NCI-H2029 treated with DMSO at 0.1 percent for 48 hours (cell line): ENCODE measurements around the gene CORIN.

Experiments
- DNase-seq: peaks from one replicate; lab custom pipeline; 2025; lab: John Stamatoyannopoulos, UW

CORIN gene

GRCh38 chr4:47835494-47835893 is 2.4 kb downstream of the CORIN start:
- DNase-seq, result no peak

GRCh38 chr4:47831026-47831679 is 6.7 kb downstream of the CORIN start:
- peak; percentile 57 for DNase-seq

DNA sequence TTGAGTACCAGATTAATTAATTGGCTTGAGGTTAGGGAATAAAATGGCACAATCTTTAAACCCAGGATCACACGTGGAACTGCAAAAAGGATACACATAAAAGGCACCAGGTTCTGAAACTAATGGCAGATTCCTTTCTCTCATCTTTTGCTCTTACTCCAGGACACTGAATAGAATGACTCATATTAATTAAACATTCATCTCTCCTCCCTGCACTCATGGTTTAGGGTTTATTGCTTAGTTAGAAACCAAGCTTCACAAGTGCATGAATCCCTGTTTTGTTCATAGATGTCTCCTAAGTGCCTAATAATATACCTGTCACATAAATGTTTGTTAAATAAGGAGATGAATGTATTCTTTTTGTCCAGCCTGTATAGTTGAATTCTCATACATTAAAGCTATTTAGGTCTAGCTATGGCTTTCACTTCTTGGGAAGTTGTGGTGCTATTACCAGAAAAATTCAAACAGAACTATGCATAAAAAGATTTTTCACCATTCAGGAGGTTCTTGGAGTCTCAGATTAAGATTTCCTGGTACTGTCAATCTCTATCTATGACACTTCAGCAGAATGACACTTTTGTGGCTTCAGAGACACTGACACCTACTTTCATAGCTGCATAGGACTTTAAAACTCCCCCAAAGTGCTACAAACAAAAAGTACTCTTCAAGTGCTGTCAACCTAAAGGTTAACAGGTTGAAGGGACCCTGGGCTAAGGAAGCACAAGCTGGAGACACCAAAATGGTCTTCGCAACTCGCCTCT is 7.4 kb downstream of the CORIN start:
- no peak for DNase-seq

DNA sequence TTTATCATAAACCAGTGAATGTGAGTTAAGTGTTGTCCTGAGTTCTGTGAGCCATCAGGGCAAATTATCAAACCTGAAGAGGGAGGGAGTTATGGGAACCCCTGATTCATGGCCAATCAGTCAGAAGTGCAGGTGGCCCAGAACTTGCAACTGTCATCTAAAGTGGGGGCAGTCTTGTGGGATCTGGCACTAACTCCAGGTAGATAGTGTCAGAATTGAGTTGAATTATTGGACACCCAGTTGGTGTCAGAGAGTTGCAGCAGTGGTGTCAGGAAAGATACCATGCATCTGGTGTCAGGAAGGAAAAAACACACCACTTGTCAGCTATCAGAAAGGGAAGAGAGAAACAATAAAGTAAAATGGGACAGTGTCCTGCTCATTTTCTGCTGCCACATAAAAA is 8.4 kb downstream of the CORIN start:
- DNase-seq, result no peak

DNA sequence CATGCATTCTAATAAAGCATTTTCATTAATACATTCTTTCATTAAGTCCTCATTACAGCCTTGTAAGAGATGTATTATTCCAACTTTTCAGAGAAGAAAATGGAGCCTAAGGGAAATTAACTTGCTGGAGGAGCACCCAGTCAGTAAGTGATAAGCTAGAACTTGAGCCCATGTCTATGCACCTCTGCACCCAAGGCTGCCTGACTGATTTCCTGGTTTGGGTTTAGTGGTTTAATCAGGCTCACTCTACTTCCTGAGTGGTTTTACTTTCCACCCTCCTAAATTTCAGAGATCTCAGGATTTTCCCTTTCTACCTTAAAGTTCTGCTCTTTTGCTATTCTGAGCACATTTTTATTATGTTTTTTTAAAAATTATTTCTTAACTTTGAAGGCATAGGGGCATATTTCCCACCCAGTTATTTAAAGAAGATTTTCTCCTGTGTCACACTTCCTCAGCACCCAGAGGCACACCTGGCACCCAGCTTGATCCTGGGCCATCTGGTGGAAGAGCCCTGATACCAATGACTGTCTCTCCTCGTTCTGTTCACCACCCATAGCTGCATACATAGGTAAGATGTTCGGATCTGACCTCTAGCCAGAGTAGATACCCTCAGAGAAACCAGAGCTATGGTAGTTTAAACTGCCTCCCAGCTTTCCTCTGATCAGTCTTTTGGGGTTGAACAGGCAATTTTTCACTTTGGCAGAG is 10.4 kb downstream of the CORIN start:
- DNase-seq, result no peak

DNA sequence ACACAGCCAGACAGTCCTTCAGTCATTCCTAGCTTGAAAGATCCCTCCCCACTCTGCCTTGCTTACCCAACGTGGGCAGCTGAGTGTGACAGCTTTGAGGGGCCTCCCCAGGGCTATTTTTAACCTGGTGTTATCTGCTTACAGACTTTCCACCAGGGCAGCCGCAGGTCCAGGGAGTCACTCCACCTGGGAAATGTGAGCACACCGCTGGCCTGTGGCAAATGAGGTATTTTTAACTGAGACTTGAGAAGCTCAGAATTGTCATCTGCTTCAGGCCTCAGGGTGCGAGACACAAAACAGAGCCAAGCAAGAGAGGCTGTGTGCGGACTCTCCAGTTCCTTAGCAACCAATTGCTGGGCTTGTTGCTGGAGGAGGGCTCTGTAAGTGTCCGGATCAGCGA is 13.0 kb downstream of the CORIN start:
- no peak for DNase-seq

- no peak for DNase-seq
Measured at GRCh38 chr4:47819178-47819577, 18.7 kb downstream of the CORIN start.

DNA sequence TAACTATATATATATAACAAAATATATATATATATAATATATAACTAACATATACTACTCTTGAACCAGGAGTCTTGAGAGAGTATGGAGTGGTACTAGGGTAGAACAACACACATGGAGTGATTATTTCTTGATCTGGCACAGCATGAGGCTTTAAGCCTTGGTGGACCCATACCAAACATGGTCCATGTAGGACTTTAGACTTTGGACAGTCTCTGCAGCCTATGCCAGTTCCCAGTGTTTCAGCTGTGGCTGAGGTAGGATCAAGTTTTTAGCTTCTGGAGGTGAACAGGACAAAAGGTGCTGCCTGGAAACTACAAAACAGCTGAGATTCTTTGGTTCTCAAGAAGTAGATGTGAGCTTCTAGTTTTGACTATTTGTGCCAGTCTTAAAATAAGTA is 20.6 kb downstream of the CORIN start:
- no peak for DNase-seq

DNA sequence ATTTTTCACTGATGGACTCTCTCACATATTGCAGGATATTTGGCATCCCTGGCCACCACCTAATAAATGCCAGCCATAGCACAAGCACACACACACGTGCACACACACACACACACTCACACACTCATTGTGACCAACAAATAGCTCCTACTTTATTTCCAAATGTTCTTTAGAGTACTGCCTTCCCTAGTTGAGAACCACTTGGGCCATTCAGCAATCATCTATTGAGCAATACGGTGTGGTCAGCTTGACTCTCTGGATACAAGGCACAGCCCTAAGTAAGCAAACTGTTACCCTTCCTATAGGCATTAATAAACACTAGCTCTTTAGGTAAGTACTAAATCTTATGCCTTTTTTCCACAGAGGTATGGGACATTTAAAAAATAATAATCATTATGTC is 21.1 kb downstream of the CORIN start:
- DNase-seq, result no peak

DNA sequence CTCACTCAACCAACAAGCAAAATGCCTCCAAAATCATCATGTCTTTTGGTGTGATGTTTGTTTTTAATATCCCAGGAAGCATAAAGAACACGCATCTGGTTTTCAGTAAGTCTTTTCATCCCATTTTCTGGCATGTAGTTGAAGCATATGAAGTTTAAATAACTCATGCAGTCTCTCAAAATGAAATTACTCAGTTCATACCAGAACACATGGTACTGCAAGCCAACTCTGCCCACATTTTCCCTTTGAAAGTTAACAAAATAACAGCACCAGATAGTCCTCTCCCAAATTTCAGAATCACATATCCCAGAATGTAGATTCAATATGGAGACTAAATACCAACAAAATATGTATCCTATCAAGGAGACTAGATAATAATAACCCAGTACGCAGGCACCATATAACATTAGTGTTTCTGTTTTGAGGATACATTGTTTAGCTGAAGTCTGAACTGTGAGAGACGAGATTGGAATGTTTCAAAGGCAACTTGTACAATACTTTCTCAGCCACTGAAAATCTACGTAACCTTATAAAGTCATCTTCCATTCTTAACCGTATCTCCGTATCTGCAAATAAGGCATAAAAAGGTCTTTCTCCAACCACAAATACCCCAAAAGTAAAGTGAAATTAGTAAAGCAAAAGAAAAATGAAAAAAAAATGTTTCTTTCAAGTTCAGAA is 23.1 kb downstream of the CORIN start:
- DNase-seq, result no peak

DNA sequence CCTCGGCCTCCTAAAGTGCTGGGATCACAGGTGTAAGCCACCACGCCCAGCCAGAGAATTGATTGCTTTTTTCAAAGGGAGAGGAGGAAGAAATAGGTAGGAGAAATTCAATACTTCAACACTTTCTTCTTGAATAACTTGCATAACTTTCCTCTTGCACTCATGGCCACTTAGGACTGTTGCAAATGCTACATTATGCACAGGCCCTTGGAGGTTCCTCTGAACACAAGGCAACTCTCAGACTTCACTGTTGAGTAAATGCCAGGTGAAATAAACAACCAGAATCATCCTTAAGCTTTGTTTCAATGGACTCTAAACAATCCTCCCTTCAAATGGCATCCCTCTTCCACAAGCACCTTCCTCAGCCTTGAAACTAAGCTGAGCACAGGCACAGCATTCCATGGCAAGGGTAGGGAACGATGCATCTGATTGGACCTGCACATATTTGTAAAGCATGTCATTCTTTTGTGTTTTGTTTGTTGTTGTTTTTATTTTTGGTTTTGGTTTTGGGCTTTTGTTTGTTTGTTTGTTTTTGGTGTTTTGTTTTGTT is 28.1 kb downstream of the CORIN start:
- no peak for DNase-seq

- no peak for DNase-seq
Measured at GRCh38 chr4:47804598-47804997, 33.3 kb downstream of the CORIN start.

DNA sequence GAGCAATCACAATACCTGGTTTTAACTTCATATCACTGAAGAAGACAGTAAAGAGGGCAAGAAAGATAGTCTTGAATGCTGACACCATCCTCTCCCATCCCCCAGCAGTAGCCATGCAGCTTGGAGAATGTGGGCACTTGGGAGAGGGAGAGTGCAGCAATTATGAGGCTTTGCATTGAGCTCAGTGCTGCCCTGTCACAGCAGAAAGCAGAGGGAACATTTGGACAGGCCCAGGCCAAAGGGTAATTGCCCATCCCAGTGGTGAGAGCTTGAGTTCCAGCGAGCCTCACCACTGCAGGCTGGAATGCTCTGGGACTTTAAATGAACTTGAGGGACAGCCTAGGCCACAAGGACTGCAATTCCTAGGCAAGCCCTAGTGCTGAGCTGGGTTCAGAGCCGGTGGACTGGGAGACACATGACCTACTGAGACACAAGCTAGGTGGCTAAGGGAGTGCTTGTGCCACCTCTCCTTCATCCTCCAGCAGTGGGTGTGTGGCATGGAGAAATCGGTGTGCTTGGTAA is 36.3 kb downstream of the CORIN start:
- DNase-seq, result no peak

DNA sequence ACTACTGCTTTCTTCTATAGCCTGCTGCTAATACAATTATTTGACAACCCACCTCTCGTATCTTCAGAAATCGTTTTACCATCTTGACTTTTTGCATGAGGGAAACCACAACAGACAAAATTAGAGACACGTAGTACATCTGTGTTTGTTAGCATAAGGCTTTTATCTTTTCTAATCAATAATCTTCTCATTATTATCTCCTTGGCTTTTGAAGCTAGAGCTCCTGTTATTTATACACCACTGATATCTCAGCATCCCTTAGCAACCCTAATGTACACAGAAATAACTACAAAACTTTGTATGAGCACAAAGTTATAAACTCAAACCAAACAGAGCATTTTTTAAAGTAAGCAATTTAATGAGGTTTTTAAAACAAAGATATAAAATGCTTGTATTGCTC is 39.7 kb downstream of the CORIN start:
- DNase-seq, result no peak

- DNase-seq, result no peak
Measured at GRCh38 chr4:47791965-47792364, 45.9 kb downstream of the CORIN start.

- no peak for DNase-seq
Measured at GRCh38 chr4:47790105-47790504, 47.8 kb downstream of the CORIN start.

DNA sequence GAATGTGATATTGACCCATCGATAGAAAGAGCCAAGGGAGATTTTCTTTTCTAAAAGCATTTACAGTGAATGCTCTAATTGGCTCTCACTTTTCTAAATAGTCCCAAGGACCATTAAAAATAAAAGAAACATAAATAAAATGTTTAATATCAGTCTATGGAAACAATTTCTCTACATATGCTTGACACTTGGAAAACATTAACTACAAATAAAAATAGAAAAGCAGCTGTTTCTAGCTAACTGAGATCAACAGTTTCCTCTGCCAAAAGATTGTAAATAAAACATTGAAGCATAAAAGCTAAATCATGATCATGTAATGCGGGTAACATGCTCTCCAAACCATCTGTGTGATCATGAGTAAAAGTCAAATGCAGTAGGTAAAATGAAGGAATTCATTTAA is 49.7 kb downstream of the CORIN start:
- DNase-seq, result no peak

DNA sequence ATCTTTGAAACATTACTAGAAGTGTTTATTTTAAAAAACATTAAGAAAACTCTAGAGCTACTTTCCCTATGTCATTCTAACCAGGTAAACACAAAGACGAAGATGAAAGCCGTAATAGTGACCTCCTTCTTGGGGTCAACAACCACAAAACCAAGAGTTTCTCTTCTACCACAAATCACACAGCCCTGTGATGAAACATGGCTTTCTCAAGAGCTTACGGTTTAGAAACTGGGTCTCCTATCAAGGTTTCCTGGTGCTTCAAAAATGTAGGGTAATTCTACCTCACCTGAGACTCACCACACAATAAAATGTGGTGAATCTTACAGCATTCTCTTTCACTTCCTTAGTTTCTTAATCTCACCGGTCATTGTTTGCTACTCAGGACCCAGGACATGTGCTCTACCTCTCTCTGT is 50.9 kb downstream of the CORIN start:
- DNase-seq, result no peak

- no peak for DNase-seq
Measured at GRCh38 chr4:47785153-47785552, 52.7 kb downstream of the CORIN start.

GRCh38 chr4:47784222-47784621 is 53.6 kb downstream of the CORIN start:
- DNase-seq, result no peak

- DNase-seq, result no peak
Measured at GRCh38 chr4:47776353-47776752, 61.5 kb downstream of the CORIN start.

- no peak for DNase-seq
Measured at GRCh38 chr4:47774079-47774478, 63.8 kb downstream of the CORIN start.
